Measurements from ENCODE around the gene UBQLNL.

GRCh38 chr11:5489576-5490357 lies 26.7 kb downstream of the UBQLNL start:
- TF ChIP-seq CTCF (optimal IDR thresholded peaks at IDR 0.05 in 1 of 3, IDR thresholded peaks at IDR 0.05 in 1 of 3, conservative IDR thresholded peaks at IDR 0.05 in 1 of 3; ENCODE audit: extremely low read depth in 1 of 3, insufficient read depth in 2 of 3, low read length in 3 of 3) (no peak), EZH2 (IDR thresholded peaks at IDR 0.05; ENCODE audit: low read length) (no peak)

All from keratinocyte (primary cell).